ENCODE measurements around the gene FGF21. TPM values are rescaled to one million over a fixed set of nuclear protein-coding genes. Genes with fewer than 3 reads are reported as not detected.
"Not testable (repeated sequence)": the region's sequence is repeated elsewhere in the genome, so short reads cannot be mapped to it uniquely, and the experiment has no call there.

Gene FGF21, protein sequence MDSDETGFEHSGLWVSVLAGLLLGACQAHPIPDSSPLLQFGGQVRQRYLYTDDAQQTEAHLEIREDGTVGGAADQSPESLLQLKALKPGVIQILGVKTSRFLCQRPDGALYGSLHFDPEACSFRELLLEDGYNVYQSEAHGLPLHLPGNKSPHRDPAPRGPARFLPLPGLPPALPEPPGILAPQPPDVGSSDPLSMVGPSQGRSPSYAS
- not detected in 2 replicates for total RNA-seq (2014; rRNA removed; shearing (Covaris generic); ENCODE audit: low replicate concordance)

DNA sequence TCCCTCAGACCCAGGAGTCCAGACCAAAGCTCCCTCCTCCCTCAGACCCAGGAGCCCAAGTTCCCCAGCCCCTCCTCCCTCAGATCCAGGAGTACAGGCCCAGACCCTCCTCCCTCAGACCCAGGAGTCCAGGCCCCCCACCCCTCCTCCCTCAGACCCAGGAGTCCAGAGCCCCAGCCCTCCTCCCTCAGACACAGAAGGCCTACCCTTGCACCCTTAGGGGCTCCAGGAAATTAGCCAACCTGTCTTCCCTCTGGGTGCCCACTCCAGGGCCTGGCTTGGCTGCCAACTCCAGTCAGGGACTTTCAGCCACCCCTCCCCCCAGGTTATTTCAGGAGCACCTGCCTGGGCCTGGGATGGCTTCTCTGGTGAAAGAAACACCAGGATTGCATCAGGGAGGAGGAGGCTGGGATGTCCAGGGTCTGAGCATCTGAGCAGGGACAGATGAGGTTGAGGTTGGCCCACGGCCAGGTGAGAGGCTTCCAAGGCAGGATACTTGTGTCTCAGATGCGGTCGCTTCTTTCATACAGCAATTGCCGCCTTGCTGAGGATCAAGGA lies at the start of gene FGF21:
Gene FGF21, plus strand, starts transcription at position 441 of the 558 bp plus-strand sequence. CDS start 713 bp downstream, outside the sequence.
- DNase-seq = peak; percentile 25
- peaks cover 4% of the 10 kb centered on the region for H3K27me3 ChIP-seq
- H3K4me3 ChIP-seq = no peak within 1 kb of the TSS
- no peaks in the 10 kb centered on the region for H3K36me3 ChIP-seq
- no peaks in the 10 kb centered on the region for H3K9me3 ChIP-seq

DNA sequence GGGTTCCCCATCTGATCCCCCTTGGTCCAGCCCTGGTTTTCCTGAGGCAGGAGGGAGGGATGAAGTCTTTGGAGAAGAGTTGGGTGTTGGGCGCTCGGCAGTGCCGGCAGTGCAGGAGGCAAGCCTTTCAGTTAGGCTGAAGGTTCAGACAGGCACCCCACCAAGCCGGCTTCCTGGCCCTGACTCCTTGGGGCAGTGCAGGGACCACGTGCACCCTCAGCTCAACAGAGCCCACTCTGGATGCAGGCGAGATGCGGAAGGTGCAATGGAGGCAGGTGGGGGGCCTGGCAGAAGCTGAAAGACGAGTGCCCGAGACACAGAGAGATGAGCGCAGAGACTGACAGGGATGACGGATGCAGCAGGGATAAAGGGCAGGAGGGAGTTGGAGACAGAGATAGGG lies 46.9 kb upstream of the FGF21 start:
- Histone ChIP-seq H3K27me3 (no peaks in the 10 kb centered on the region), H3K4me3 (no peak overlapping the region), H3K9me3 (no peaks in the 10 kb centered on the region), H3K36me3 (no peaks in the 10 kb centered on the region)
- no peak for DNase-seq

DNA sequence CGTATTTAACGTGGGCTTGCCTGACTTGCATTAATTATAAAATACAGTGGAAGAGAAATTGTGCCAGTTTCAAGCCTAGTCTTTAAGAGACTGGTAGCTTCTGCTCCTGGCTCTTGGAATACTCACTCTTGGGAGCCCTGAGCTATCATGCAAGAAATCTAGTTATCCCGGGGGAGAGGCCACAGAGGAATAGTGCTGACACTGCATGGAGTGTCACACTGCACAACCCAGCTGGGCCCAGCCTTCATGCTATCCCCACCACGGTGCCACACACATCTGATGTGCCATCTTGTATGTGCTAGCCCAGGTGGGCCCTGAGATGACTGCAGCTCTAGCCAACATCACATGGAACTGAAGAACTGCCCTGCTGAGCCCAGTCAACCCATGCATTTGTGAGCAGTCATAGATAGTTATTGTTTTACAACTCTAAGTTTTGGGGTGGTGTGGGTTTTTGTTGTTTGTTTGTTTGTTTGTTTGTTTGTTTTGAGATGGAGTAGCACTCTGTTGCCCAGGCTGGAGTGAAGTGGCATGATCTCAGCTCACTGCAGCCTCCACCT lies 44.1 kb upstream of the FGF21 start:
- H3K27me3 ChIP-seq = no peaks in the 10 kb centered on the region
- no peaks in the 10 kb centered on the region for H3K9me3 ChIP-seq
- no peak overlapping the region for H3K4me3 ChIP-seq
- DNase-seq = no peak
- no peaks in the 10 kb centered on the region for H3K36me3 ChIP-seq

DNA sequence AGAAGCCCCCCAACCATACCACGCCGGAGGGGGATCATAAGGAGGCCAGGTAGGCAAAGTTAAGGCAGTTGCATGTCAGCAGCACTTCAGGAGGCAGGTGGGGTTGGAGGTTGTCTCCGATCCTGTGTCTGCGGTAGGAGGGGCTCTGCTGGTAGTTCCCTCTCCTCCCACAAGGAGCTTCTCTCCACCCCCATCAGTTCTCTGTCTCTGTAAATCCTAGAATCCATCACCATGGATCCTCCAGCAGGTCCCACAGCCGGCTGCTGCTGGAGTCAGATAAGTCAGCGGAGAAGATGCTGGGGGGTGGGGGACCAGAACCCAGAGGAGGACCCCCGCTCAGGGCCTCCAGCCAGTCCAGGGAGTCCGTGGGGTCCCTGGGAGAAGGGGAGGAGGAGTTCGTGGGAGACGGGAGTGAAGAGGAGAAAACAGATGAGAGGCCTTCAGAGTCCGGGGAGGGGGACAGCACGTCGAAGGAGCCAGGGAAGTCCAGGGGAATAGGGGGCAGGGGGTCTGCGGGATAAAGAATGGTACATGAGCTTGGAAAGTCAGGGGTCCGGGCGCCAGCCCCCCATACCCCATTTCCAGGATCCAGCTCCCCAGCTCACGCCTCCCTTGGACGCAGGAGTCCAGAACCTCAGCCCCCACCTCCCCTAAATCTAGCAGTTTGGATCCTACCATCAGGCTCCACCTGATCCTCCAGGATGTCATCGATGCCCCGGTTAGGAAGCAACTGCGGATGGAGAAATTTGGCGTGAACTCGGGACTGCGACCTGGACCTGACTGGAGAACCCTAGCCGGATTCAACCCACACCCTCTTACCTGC lies 42.1 kb upstream of the FGF21 start:
- Histone ChIP-seq H3K9me3 (no peaks in the 10 kb centered on the region), H3K27me3 (no peaks in the 10 kb centered on the region), H3K4me3 (peak overlapping the region; percentile 64), H3K36me3 (no peaks in the 10 kb centered on the region)
- DNase-seq = no peak

DNA sequence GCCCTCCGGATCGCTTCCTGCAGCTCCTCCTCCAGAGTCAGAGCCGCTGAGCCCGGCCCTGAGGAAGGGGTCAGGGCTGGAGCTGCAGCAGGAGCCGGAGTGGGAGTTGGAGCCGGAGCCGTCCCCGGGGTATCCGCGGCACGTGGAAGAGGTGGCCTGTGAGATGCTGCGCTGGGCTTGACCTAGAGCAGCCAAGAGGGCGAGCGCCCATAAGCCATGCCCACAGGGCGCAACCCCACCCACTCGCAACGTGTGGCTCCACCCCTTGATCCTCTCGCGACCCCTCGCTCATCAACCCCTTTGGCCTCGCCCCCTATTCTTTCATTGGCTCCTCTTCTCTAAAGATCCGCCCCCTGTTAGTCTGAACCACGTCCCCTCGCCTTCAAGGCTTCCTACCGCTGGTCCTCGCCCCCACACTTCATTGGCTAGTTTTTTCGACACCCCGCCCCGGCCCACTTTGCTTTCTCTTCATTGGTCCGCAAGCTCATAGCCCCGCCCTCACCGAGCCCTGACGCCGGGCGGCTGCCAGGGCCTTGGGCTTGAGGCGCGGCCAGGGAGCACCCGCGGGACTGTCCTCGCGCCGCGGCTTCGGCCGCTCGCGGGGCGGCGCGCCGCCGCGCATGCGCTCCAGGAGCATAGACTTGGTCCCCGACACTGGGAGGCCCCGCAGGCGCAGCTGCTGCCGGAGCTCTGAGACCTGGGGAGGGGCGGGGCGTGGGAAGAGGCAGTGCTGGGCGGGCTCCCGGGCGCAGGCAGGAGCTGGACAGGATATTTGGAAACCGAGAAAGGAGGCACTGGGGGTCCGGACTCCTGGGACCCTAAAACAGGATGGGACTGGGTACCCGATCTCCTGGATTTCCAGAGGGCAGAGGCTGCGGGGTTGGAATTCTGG lies 41.2 kb upstream of the FGF21 start:
- Histone ChIP-seq H3K36me3 (no peaks in the 10 kb centered on the region), H3K4me3 (peak overlapping the region; percentile 64), H3K9me3 (no peaks in the 10 kb centered on the region), H3K27me3 (no peaks in the 10 kb centered on the region)
- DNase-seq = peak; percentile 99

DNA sequence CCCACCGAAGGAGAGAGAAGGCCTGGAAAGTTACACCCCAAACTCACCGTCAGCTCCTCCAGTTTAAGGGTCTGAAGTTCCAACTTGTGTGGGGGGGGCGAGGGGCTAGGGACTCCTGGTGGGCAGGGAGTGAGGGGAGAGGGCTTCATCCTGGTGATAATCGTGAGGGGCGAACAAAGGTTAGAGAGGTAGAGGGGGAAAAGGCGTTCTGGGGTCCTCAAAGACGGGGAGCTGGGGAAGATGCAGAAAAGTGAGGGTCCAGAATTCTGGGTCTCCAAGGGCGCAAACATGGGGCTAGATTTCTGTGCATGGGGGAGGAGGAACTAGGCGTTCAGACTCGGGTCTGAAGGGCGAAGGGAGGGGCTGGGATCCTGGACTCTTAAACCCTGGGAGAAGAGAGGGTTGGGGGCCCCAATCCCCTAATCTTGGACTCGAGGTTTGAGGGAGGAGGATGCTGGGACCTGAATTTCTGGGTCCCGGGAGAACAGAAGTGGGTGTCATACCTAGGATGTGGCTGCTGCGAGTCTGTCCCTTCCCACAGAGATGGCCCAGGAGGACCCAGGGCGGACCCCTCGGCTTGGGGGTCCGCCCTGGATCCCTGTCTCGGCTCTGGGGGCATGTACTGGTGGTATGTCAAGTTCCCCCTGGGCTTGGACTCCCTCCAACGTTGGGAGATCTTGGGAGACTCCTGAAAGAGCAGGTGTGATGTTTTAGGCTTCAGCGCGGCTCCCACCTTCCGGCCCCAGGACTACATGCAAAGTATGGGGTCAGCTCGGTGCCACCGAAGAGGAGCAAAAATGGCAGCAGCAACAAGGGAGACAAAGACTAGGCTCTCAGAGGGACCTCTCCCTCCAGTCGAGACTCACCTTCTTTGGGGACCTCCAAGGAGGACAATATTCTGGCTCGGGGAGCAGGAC lies 40.3 kb upstream of the FGF21 start:
- no peaks in the 10 kb centered on the region for H3K36me3 ChIP-seq
- DNase-seq = no peak

DNA sequence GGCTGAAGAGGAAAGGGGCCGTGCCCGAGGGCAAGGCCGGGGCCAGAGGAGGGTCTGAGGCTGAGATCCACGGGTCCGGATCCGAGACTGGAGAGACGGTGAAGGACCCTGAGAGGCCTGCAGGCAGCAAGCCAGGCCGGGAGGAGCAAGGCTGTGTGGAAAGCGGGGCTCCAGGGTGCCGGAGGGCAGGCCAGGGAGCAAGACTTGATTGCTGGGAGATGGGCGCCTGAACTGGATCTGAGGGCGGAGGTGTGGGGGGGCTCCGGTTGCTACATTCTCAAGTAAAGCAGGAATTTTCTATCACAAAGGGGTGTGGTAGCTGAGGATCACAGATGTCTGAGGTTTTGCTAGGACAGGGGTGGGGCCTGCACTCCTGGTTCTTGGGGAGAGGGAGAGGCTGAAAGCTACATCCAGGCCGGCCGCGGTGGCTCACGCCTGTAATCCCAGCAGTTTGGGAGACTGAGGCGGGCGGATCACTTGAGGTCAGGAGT lies 39.6 kb upstream of the FGF21 start:
- no peak overlapping the region for H3K4me3 ChIP-seq
- H3K36me3 ChIP-seq = no peaks in the 10 kb centered on the region
- no peak for DNase-seq
- no peaks in the 10 kb centered on the region for H3K9me3 ChIP-seq
- no peaks in the 10 kb centered on the region for H3K27me3 ChIP-seq

More for the DNA sequence above, 40.3 kb upstream of the FGF21 start:
- Histone ChIP-seq H3K27me3 (no peaks in the 10 kb centered on the region), H3K4me3 (peak overlapping the region; percentile 56), H3K9me3 (no peaks in the 10 kb centered on the region)

DNA sequence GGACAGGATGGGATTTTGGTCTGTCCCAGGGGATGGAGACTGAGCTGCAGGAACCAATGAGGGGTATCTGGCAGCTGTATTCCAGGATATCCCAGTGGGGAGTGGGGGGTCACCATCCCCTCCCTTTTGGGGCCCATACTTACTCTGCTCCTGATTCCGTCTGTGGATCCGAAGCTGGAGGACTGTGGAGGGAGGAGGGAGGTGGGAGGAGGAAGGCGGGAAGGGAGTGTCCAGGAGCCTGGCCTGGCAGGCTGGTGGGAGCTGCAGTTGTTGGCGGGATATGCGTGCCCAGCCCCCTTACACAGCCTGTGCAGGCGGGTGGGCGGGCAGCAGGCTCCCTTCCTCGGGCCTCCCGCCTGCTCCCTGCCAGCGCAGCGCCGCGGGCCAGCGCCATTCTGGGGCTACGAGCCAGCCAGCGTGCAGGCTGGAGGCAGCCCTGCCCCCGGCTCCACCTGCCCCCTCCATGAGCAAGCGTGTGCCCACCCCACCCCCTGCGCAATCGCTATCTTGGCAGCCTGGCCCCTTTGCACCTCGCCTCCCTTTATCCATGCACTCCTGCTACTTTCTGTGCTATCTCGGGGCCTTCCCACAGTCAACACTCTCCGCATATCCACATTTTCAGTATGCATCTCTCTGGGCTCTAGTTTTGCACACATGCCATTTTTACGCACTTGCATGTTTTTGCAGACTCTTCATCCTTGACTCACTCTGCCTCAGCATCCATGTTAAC lies 38.6 kb upstream of the FGF21 start:
- Histone ChIP-seq H3K4me3 (peak overlapping the region; percentile 12), H3K9me3 (no peaks in the 10 kb centered on the region), H3K36me3 (no peaks in the 10 kb centered on the region), H3K27me3 (no peaks in the 10 kb centered on the region)
- DNase-seq = peak; percentile 91

DNA sequence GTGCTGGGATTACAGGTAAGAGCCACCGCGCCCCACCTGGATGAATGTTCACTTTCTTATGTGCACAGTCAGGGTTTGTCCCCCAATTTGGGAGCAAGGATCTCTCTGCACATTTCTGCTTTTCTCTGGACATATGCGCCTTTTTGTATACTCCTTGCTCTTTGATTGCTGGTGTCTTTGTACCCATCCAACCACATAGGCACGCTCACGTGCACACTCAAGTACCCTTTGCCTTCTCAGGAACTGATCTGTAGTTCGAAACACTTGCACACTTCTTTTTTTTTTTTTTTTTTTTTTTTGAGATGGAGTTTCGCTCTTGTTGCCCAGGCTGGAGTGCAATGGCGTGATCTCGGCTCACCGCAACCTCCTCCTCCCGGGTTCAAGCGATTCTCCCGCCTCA lies 37.2 kb upstream of the FGF21 start:
- not testable (repeated sequence) for H3K9me3 ChIP-seq, H3K27me3 ChIP-seq, H3K4me3 ChIP-seq, H3K36me3 ChIP-seq, DNase-seq

DNA sequence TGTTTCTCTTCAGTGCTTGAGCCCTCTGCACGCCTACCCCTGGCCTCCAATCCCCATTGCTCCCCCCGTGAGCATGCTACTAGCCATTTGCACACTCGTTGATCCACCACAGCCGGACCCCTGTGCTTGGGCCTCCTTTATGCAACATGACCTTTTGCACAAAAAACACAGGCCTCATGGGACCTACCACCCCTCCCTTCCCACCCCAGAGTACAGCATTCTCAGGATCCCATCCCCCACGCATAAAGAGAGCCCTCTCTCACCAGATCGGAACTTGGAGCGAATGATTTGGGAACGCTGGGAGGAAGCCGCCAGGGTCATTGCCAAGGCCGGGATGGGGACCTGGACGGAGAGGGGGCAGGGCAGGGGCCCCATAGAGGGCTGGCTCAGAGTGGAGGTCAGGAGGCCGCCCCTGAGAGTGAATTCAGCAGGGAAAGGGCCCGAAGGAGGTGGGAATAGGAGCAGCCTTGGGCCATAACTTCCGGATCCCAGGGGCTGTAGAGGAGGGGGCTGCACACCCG lies 36.6 kb upstream of the FGF21 start:
- no peaks in the 10 kb centered on the region for H3K9me3 ChIP-seq
- no peaks in the 10 kb centered on the region for H3K27me3 ChIP-seq
- no peak overlapping the region for H3K4me3 ChIP-seq
- no peaks in the 10 kb centered on the region for H3K36me3 ChIP-seq
- no peak for DNase-seq

DNA sequence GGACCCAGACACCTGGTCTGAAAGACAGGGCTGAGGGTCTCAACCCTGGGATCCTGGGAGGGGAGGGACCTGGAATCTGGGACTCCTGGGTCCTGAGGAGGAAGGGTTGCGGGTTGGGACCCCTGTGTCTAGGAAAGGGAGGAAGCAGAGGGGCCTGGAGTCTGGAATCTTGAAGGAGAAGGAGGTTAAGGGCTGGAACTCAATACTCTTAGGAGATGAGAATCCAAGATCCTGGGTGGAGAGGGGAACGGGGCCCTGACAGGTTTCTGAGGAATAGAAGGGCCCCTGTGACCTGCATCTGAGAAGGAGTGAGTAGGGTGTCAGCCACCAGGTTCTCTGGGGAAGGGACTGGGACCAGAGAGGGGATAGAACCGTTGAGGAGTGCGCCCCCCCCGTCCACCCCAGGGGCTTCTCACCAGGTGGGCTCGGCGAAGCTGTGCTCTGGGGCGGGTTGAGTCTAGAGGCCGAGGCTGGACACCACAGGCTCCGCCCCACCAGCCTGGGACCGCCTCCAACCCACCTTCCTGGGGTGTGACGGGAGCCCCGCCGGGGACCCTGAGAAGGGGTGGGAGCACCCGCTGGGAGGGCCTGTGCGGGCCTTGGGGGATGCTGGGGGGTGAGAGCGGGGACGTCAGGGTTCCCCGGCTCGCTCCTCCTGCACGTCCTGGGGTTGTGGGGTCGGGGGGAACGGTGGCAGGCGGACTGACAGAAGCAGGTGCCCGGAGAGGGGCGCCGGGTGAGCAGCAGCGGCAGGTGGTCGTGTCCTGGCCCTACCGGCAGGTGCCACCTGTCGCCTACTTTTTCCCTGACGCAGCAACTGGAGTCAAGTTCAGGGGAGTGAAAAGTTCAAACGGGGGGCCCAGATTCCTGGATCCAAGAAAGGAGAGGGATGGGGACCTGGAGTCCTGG lies 35.8 kb upstream of the FGF21 start, which contains the start of gene MAMSTR:
Gene MAMSTR, minus strand, starts transcription at position 463 of the 909 bp plus-strand sequence. CDS start 694 bp downstream, outside the sequence.
- H3K36me3 ChIP-seq = no peaks in the 10 kb centered on the region
- H3K27me3 ChIP-seq = no peaks in the 10 kb centered on the region
- no peak for DNase-seq
- H3K9me3 ChIP-seq = no peaks in the 10 kb centered on the region
- peak within 1 kb of the TSS; percentile 62 for H3K4me3 ChIP-seq

DNA sequence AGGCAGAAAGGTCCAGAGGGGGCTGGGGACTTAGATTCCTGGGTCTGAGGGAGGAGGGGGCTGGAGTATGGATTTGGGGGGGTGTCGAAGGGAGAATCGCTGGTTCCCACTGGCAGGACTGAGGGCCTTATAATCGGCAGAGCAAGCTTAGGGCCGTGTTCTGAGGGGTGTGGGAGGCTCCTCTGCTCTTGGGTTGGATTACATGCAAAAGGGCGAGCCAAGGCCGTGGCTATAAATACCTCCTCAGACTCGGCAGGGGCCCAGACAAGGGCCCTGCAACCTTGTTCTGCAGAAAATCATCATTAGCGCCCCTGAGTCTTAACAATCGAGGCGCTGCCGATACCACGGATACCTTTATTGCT lies 35.1 kb upstream of the FGF21 start:
- no peaks in the 10 kb centered on the region for H3K27me3 ChIP-seq
- H3K9me3 ChIP-seq = no peaks in the 10 kb centered on the region
- peak overlapping the region; percentile 62 for H3K4me3 ChIP-seq
- no peaks in the 10 kb centered on the region for H3K36me3 ChIP-seq
- no peak for DNase-seq

DNA sequence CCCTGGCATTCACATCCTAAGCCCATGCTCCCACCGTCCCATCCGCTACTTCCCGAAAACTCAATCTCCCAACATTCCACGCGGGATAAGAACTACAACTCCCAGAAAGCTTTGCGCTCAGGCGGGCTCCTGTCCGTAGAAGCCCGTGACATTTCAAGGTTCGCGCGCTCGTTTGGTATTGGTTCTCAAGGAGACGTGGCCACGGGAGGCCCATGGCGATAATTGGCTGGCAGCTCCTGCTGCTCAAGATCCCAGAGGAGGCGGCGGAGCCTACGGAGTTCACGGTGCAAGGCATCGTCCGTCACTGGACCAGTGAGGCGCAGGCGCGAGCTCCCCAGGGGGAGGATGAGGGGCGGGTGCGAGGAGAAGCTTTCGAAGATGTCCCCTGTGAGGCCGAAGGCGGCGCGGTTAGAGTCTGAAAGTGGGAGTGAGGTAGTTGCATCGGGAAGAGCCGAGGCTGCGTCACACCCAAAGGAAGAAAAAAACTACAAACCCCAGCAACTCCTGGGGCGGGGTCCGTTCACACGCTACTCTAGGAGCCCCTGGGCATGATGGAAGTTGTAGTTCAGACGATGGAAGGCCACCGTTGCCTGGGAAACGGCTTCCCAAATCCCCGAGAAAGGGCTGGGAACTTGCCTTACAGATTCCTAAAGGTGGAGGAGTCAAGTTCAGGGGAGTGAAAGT lies 34.6 kb upstream of the FGF21 start:
- no peaks in the 10 kb centered on the region for H3K27me3 ChIP-seq
- peak; percentile 96 for DNase-seq
- peak overlapping the region; percentile 62 for H3K4me3 ChIP-seq
- no peaks in the 10 kb centered on the region for H3K36me3 ChIP-seq
- H3K9me3 ChIP-seq = no peaks in the 10 kb centered on the region
